GM12892 (cell line): ENCODE results near the gene CDC5L.

Experiments used
- POLR2A ChIP-seq: IDR thresholded peaks from 2 replicates; pipeline ENCODE4 v1.6.1; 2011; ENCODE audit warnings: low read depth, low read length, control low read depth
- POLR2AphosphoS5 ChIP-seq: IDR thresholded peaks from 2 replicates; pipeline ENCODE4 v1.6.1; 2011; ENCODE audit warnings: low read depth, low read length, control low read depth

DNA sequence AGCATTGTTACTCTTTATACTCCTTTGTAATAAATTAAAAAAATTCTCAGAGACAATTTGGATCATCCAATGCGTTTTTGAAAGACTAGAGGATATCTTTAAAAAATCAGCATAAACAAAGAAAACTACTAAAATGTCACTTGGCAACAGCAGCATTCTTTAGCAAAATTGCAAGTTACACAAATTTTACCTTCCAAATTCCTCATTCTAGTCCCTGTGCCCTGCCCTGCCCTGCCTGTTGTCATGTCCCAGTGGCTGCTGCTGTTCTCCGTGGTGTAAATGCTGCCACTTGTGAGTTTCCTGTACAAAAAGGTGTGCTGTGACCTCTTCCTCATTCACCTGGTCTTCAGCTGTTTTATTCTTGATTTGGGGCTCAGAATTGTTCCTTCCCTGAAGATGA is 83.2 kb downstream of the CDC5L start:
- TF ChIP-seq POLR2AphosphoS5 (no peak), POLR2A (no peak)
